ENCODE data around the gene VTI1A. TPM values are rescaled to one million over a fixed set of nuclear protein-coding genes. Genes with fewer than 3 reads are reported as not detected.
"Not testable (repeated sequence)": the region's sequence is repeated elsewhere in the genome, so short reads cannot be mapped to it uniquely, and the experiment has no call there.

Gene VTI1A
- total RNA-seq = 21.1 and 31.0 TPM in 2 replicates

DNA sequence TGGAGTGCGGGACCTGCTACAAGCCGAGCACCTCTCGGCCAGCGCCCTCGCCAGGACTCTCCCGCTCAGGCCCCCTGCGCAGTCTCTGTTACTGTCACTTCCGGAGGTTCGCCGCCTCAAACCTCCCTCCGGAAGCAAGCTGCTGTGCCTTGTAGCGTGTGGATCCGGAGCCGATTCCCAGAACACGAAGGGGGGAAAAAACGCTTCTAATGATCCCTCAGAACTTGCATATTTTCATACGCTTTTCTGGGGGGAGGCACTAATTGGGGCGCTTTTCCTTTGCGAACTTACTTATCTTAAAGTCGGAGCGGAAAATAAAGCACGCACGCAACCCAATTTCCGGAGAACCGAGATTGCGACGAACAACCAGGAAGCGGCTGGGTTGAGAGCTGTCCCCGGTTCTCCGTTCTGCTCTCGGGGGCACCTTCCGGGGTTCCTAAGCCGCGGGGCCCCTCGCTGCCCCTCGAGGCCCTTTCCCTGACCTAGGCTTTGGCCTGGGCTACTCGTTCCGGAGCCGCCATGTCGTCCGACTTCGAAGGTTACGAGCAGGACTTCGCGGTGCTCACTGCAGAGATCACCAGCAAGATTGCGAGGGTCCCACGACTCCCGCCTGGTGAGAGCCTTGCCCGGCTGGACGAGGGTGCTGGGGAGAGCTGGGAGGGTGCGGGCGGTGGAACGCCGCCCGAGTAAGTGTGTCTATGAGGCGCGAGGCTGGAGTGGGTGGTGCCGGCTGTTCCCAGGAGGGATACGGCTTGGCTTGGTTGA lies at the start of gene VTI1A, which contains the start of gene ZDHHC6:
TSS of gene VTI1A (plus strand) at position 361 of the 765 bp plus-strand sequence. CDS start at position 520, 159 bp downstream.
TSS of gene ZDHHC6 (minus strand) at position 60 of the 765 bp plus-strand sequence. CDS start 1,478 bp downstream, outside the sequence.
- peak; percentile 41 for DNase-seq (ENCODE audit: low read depth, low spot score)

DNA sequence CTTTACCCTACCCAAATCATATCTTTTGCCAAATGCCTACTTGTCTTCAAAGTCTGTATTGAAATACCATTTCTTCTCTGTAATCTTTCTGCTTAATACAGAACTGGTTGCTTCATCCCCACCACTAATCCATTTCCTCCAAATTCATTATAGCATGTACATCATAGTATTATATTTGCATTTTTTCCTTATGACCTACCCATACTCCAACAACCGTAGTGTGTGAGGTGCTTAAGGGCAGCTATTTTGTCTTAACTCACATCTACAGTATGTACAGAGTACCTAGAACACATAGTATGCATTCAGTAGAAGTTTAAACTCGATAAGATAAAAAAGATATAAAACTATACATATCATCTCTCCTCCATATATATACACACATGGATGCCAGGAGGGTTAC lies 49.4 kb upstream of the VTI1A start:
- DNase-seq (ENCODE audit: low read depth, low spot score) = no peak

DNA sequence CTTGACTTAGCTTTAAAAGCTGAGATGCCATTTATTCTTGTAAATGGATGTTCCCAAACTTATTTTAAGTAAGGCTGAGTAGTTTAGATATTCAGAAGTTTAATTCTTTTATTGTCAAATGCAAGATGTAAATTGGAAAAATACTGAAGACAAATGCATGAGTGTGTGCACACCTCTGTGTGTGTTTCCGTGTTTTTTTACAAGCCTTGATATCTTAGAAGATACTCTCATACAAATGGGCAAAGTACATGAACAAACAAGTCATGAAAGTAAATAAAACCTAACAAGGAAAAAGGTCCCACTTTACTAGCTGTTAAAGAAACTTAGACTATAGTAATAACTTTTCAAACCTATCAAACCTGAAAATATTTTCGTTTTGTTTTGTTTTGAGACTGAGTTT lies 44.1 kb upstream of the VTI1A start:
- DNase-seq (ENCODE audit: low read depth, low spot score) = no peak

GRCh38 chr10:112404617-112405016 lies 42.4 kb upstream of the VTI1A start:
- peak; percentile 5 for DNase-seq (ENCODE audit: low read depth, low spot score)

DNA sequence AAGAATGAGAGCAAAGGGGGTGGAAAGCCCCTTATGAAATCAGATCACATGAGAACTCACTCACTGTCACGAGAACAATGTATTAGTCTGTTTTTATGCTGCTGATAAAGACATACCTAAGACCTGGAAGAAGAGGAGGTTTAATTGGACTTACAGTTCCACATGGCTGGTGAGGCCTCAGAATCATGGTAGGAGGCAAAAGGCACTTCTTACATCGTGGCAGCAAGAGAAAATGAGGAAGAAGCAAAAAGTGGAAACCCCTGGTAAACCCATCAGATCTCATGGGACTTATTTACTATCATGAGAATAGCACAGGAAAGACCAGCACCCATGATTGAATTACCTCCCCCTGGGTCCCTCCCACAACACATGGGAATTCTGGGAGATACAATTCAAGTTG lies 40.2 kb upstream of the VTI1A start:
- not testable (repeated sequence) for DNase-seq (ENCODE audit: low read depth, low spot score)

DNA sequence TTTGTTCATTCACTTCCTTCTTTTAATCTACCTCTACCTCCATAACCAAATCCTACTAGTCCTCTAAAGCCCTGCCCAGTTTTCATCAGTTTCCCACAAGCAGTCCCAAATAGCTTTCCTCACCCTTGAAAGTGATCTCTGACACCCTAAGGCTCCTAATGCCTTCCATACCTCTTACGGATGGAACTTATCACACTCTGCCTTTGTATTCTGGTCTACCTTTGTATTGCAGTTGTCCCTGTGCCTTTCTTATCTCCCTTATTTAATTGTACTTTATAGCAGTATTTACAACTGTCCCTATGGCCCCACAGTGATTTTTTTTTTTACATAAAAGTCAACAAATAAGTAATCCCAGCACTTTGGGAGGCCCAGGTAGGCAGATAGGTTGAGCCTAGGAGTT lies 39.3 kb upstream of the VTI1A start:
- DNase-seq (ENCODE audit: low read depth, low spot score) = no peak

DNA sequence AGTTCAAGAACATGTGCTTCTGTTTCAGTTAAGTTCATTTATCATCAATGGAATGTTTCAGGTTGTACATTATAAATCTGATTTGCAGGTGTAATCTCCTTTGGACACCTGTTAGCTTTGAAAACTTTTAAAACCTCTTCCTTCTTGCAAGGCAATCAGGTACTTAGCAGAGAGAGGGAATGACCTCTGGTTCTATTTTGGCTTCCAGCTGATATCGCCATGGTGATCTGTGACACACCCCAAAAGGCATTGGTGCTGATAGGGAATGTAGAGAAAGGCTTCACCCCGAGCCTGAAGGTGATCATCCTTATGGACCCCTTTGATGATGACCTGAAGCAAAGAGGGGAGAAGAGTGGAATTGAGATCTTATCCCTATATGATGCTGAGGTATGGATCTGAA lies 37.7 kb upstream of the VTI1A start:
- DNase-seq (ENCODE audit: low read depth, low spot score) = no peak

DNA sequence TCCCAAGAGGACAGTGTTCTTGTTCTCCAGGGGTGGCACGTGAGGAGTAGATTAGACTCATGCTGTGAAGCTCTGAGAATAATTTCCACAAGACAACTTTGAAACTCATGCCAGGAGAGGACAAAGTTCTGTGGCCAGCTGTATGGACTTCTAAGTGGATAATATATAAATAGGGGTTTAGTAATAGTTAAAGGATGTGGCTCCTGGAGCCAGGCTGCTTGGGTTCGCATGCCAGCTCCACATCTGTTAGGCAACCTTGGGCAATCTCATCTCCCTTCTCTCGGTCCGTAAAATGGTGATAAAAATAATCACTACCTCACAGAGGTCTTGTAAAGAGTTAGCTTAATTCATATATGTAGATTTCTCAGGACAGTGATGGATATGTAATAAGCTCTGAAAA lies 37.3 kb upstream of the VTI1A start:
- DNase-seq (ENCODE audit: low read depth, low spot score) = no peak

DNA sequence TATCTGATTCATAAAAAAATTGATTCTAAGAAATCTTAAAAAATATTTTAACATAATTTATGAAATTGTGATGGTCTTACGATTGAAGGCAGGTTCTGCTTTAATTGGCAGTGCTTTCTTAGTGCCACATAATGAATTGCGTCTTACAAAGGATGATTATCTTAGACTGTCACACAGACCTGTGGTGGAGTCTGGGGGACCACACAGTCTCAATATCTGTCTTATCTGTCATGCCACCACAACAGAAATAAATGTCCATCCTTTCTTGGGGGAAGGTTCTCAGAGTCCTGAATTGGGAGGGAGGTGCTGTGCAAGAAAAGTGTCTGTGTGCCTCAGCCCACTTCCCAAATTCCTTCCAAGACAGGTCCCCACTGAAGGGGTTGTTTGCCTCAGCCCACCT lies 34.3 kb upstream of the VTI1A start:
- DNase-seq (ENCODE audit: low read depth, low spot score) = no peak

DNA sequence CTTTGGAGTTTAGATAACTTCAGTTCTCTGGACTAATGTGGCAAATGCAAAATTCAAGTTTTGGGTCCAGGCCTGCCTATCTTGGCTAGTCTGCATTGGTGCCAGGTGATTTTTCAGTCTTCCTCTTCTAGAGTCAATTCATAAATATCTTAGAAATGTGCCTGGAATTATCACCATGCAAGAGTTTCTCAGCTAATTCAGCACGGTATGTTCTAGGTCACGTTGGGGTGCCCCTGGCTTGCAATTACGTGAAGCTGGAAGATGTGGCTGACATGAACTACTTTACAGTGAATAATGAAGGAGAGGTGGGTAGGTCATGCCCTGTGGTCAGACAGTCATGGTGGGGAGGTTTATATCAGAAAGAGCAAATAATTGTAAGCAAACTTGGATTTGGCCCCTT lies 25.3 kb upstream of the VTI1A start:
- DNase-seq (ENCODE audit: low read depth, low spot score) = no peak

GRCh38 chr10:112424651-112425050 lies 22.4 kb upstream of the VTI1A start:
- DNase-seq (ENCODE audit: low read depth, low spot score) = no peak

DNA sequence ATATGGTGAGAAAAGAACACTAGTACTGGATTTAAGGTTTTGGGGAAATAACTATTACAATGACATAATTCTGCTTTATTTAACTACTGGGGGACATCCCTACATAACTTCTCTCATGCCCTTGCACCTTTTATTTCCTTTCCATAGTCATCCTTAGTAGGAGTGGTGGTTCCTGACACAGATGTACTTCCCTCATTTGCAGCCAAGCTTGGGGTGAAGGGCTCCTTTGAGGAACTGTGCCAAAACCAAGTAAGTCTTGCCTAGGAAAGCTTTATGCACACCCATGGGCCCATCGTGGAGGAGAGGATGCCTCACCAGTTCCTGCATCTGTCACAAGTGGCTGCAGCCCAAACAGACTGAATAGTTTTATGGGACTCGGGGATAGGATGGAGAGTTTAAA lies 20.9 kb upstream of the VTI1A start:
- no peak for DNase-seq (ENCODE audit: low read depth, low spot score)

- DNase-seq (ENCODE audit: low read depth, low spot score) = no peak
Measured at GRCh38 chr10:112429147-112429546, 17.9 kb upstream of the VTI1A start.

GRCh38 chr10:112429654-112430230 lies 17.3 kb upstream of the VTI1A start:
- DNase-seq (ENCODE audit: low read depth, low spot score) = no peak

GRCh38 chr10:112433136-112433535 lies 13.9 kb upstream of the VTI1A start:
- no peak for DNase-seq (ENCODE audit: low read depth, low spot score)

DNA sequence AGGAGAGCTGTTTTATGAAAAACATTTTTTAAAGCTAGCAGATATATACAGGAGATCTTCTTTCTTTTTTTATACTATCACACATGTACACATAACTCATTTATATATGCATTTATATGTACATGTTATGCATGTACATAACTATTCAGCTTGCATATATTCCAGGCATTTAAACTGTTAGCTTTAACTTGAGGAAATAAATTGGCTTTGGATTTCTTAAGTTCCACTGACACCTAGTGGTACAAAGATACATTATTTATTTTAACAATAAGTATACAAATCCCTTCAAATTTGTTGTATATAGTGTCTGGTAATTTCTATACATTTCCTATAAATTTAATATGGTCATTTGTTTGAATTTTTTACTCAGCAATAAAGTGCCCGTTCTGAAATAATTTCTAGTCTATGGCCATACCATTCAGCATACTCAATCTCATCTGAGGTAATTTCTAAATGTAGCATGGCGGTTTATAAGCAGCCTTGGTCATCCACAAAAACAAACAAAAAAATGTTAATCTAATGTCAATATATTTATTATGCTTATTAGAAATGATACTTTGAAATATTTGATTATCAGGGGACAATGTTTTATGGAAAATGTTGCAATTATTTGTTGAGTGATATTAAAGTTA lies 11.9 kb upstream of the VTI1A start:
- no peak for DNase-seq (ENCODE audit: low read depth, low spot score)

- DNase-seq (ENCODE audit: low read depth, low spot score) = no peak
Measured at GRCh38 chr10:112438356-112438755, 8.7 kb upstream of the VTI1A start.

DNA sequence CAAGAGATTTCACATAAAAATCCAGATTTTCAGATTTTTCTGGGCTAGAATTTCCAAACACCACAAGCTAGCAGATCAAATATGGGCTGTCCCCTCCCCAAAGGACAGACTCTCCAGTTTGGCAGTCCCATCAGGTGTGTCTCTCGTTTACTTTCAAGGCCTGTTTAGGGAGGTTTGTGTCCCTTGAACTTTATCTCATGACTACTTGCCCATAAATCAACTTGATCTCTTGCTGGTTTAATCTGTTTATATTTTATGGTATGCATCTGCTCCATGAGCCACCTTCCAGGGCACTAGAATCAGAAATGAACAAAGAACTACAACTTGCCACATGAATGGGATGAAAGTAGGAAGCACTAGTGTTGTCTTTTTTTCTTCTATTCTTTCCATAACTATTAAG lies 5.5 kb upstream of the VTI1A start:
- DNase-seq (ENCODE audit: low read depth, low spot score) = no peak

- no peak for DNase-seq (ENCODE audit: low read depth, low spot score)
Measured at GRCh38 chr10:112442063-112442462, 5.0 kb upstream of the VTI1A start.

DNA sequence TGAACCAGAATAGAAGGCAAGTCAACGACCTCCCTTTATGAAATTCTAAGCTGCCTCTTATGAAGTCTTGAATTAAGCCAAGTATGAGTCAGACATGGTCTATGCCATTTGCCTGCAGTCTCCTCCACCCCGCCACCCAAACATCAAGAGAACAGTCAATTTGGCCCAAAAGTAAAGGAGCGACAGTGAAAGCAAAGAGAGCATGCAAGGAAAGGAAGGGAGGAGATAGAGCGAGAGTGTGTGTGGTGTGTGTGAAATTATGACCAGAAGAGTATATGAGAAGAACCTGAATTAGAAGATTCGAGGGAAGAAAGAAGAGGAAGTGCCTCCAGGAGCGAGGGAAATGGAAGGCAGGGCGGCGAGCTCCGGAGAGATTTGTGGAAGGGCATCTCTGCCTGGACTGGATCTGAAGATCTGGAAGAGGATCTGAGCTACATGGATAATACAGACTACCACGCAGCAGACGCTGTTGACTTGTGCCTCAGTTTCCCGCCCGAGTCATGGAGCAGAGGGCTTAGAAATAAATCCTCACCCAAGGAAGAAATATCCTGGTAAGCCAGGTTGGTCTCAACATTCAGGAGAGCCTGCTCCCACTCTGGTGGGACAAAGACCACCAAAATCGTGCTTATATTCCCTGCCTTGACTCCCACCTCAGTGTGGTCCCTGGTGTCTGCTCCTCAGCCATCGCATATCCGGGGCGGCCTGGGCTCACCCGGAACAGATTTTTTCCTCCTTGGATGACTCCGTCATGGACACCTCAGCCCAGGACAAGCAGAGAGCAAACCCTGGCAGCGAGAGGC lies 760 bp upstream of the VTI1A start:
- no peak for DNase-seq (ENCODE audit: low read depth, low spot score)

GRCh38 chr10:112447620-112447928 lies 559 bp downstream of the VTI1A start:
- no peak for DNase-seq (ENCODE audit: low read depth, low spot score)

GRCh38 chr10:112448888-112449287 lies 1.9 kb downstream of the VTI1A start:
- DNase-seq (ENCODE audit: low read depth, low spot score) = no peak

Measured in pulmonary artery endothelial cell (primary cell).